ENCODE data around the gene CHRD. TPM values are rescaled to one million over a fixed set of nuclear protein-coding genes. Genes with fewer than 3 reads are reported as not detected.

CHRD gene
- total and polyA plus RNA-seq, 10 of the 15 experiments (the other 5 are each of a cell fraction or from before 2014, with no cell fraction given): not detected

GRCh38 chr3:184384342-184384741 lies 4.5 kb downstream of the CHRD start (continued):
- TF ChIP-seq E2F8 (IDR thresholded peaks at IDR 0.05; ENCODE audit: low read depth, partially characterized antibody) (no peak), MTA2 (IDR thresholded peaks at IDR 0.05; ENCODE audit: low read depth) (no peak), RAD51 (IDR thresholded peaks at IDR 0.05) (no peak), GABPA (IDR thresholded peaks at IDR 0.05; ENCODE audit: low read depth) (no peak), MAX (IDR thresholded peaks at IDR 0.05; ENCODE audit: low read depth, low read length) (no peak), PAX8 (IDR thresholded peaks at IDR 0.05) (no peak), BHLHE40 (IDR thresholded peaks at IDR 0.05; ENCODE audit: borderline replicate concordance in 1 of 2, low read depth in 2 of 2, low read length in 1 of 2) (no peak), RUNX3 (IDR thresholded peaks at IDR 0.05; ENCODE audit: low read length) (no peak), NFXL1 (IDR thresholded peaks at IDR 0.05; ENCODE audit: borderline replicate concordance) (no peak), YBX1 (IDR thresholded peaks at IDR 0.05) (no peak), IKZF1 (conservative IDR thresholded peaks at IDR 0.05) (no peak), RBBP5 (conservative IDR thresholded peaks at IDR 0.05) (no peak), ZZZ3 (IDR thresholded peaks at IDR 0.05; ENCODE audit: control insufficient read depth, insufficient read length, low read depth) (no peak), BCLAF1 (IDR thresholded peaks at IDR 0.05) (no peak), CEBPZ (IDR thresholded peaks at IDR 0.05; ENCODE audit: low read depth, low read length) (no peak), TCF3 (IDR thresholded peaks at IDR 0.05; ENCODE audit: borderline replicate concordance, insufficient read depth, low read depth, low read length) (no peak)

Measured in GM12878 (cell line).